ENCODE data around the gene PRR5. TPM values are rescaled to one million over a fixed set of nuclear protein-coding genes. Genes with fewer than 3 reads are reported as not detected.

The PRR5 gene
- total RNA-seq, 1 experiment from 2014 or later: 11.8 TPM

GRCh38 chr22:44704159-44705021, 2.4 kb downstream of the PRR5 start:
- Histone ChIP-seq H3K4me1 (ENCODE audit: insufficient read depth, low read length) (no peaks in the 10 kb centered on the region), H3K79me1 (ENCODE audit: insufficient read depth, low read depth, low read length, poor library complexity, severe bottlenecking) (no peaks in the 10 kb centered on the region), H2BK120ac (ENCODE audit: low read depth, low read length, poor library complexity, severe bottlenecking) (no peak overlapping the region), H3K18ac (ENCODE audit: insufficient read length, low read depth, low read length) (no peak overlapping the region), H2BK20ac (ENCODE audit: low read depth, low read length, poor library complexity, severe bottlenecking) (no peak overlapping the region), H2AK5ac (ENCODE audit: insufficient read length, low read length) (no peak overlapping the region), H3K23ac (ENCODE audit: insufficient read length, low read depth, low read length) (no peak overlapping the region), H3K4ac (ENCODE audit: low read depth, low read length) (no peak overlapping the region), H3K27me3 (ENCODE audit: insufficient read depth, low read length) (peaks cover 8% of the 10 kb centered on the region; the same call in 1 of the 2 replicates), H2BK15ac (ENCODE audit: low read depth, low read length) (no peak overlapping the region), H3K79me2 (ENCODE audit: insufficient read depth, low read length) (no peaks in the 10 kb centered on the region), H3K23me2 (ENCODE audit: insufficient read length, low read depth, low read length, poor library complexity, severe bottlenecking) (peaks cover 3% of the 10 kb centered on the region), H2BK5ac (ENCODE audit: insufficient read length, low read length) (no peak overlapping the region), H4K91ac (ENCODE audit: insufficient read length, low read depth, low read length) (no peak overlapping the region), H3K14ac (ENCODE audit: insufficient read depth, low read length) (no peak overlapping the region), H3K9ac (ENCODE audit: extremely low read depth, insufficient read length, low read length) (no peak overlapping the region), H3T11ph (ENCODE audit: low read length) (no peak overlapping the region), H3K4me2 (ENCODE audit: insufficient read depth, insufficient read length, low read length) (no peak overlapping the region), H2AFZ (ENCODE audit: low read length) (no peak overlapping the region), H3K27ac (ENCODE audit: insufficient read length, low read depth, low read length) (no peak overlapping the region), H3K9me3 (ENCODE audit: control insufficient read depth, low read depth, low read length) (no peaks in the 10 kb centered on the region), H2BK12ac (ENCODE audit: insufficient read length, low read depth, low read length) (no peak overlapping the region), H4K8ac (replicated peaks; ENCODE audit: insufficient read length, low read depth, low read length) (no peak overlapping the region), H4K20me1 (ENCODE audit: control insufficient read depth, insufficient read depth, insufficient read length) (peaks cover 3% of the 10 kb centered on the region), H4K5ac (ENCODE audit: insufficient read length, low read depth, low read length) (no peak overlapping the region), H3K56ac (ENCODE audit: insufficient read length, low read depth, low read length) (no peak overlapping the region)
- Mint-ChIP-seq H3K9me3 (no peaks in the 10 kb centered on the region), H3K27ac (no peak overlapping the region), H3K27me3 (ENCODE audit: low read depth) (peaks cover 55% of the 10 kb centered on the region), H3K4me1 (peaks cover 16 to 30% of the 10 kb centered on the region in 2 experiments), H3K36me3 (ENCODE audit: insufficient read depth in 1 of 3, low read depth in 3 of 3) (peaks cover 0 to 4% (median 3%) of the 10 kb centered on the region in 3 experiments; a peak in 2 of 7 replicates), H3K4me3 (no peak overlapping the region)
- WGBS (ENCODE audit: extremely low coverage, insufficient read length, low lambda C conversion rate): no CpG with 5 or more reads among the region's 16 CpGs
- DNase-seq: no peak
- TF ChIP-seq, protein P1, sequence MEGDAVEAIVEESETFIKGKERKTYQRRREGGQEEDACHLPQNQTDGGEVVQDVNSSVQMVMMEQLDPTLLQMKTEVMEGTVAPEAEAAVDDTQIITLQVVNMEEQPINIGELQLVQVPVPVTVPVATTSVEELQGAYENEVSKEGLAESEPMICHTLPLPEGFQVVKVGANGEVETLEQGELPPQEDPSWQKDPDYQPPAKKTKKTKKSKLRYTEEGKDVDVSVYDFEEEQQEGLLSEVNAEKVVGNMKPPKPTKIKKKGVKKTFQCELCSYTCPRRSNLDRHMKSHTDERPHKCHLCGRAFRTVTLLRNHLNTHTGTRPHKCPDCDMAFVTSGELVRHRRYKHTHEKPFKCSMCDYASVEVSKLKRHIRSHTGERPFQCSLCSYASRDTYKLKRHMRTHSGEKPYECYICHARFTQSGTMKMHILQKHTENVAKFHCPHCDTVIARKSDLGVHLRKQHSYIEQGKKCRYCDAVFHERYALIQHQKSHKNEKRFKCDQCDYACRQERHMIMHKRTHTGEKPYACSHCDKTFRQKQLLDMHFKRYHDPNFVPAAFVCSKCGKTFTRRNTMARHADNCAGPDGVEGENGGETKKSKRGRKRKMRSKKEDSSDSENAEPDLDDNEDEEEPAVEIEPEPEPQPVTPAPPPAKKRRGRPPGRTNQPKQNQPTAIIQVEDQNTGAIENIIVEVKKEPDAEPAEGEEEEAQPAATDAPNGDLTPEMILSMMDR (conservative IDR thresholded peaks at IDR 0.05): no peak
